ENCODE results near the gene RPTN.

- TF ChIP-seq, protein P1, sequence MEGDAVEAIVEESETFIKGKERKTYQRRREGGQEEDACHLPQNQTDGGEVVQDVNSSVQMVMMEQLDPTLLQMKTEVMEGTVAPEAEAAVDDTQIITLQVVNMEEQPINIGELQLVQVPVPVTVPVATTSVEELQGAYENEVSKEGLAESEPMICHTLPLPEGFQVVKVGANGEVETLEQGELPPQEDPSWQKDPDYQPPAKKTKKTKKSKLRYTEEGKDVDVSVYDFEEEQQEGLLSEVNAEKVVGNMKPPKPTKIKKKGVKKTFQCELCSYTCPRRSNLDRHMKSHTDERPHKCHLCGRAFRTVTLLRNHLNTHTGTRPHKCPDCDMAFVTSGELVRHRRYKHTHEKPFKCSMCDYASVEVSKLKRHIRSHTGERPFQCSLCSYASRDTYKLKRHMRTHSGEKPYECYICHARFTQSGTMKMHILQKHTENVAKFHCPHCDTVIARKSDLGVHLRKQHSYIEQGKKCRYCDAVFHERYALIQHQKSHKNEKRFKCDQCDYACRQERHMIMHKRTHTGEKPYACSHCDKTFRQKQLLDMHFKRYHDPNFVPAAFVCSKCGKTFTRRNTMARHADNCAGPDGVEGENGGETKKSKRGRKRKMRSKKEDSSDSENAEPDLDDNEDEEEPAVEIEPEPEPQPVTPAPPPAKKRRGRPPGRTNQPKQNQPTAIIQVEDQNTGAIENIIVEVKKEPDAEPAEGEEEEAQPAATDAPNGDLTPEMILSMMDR (IDR thresholded peaks at IDR 0.05) = no peak
- TF ChIP-seq POLR2A (IDR thresholded peaks at IDR 0.05) = no peak
Observed at GRCh38 chr1:152191711-152192110, 32.7 kb upstream of the RPTN start.
